Sciatic nerve (tissue), 2 donors: ENCODE measurements around the gene DNAH10. TPM values are rescaled to one million over a fixed set of nuclear protein-coding genes. Genes with fewer than 3 reads are reported as not detected.

Experiments used
- ATAC-seq: fragments of 200-7000 bp; cut with Tn5 transposase; one replicate; pipeline ENCODE4 v1.9.1; 2020; ENCODE audit warnings: mild to moderate bottlenecking, moderate library complexity
- DNase-seq: peaks from one replicate; pipeline ENCODE4 v3.0.0-alpha.2; 2020; ENCODE audit warnings: low spot score
- intact Hi-C: fragments of 100-400 bp; cut with DNase I; formaldehyde crosslinking; loops from one replicate; pipeline ENCODE4 v1.14.2; 2022
- total RNA-seq: library from RNA; stranded (reverse); fragmentation: NEBNext Ultra II Directional; extraction: Animal tissue kit (Norgen Biotek cat#: 25700); gene quantifications from one replicate; pipeline ENCODE4 v1.2.1, GENCODE V29; 2021
- donor health status: DM: no; HTN: no; CAD: no.
- donor health status: DM: no; HTN: no; CAD: no.

Gene DNAH10
- total RNA-seq = 0.76 TPM

GRCh38 chr12:123761841-123762714 is at the start of gene DNAH10:
Gene DNAH10 (plus strand): TSS chr12:123762301. CDS start chr12:123762337, 36 bp downstream.
- intact Hi-C loops = no loop called here
- no peak for DNase-seq
- no peak for ATAC-seq

- no peak for DNase-seq
- no peak for ATAC-seq
- intact Hi-C loops = no loop called here
Observed at GRCh38 chr12:123712780-123713319, 49.3 kb upstream of the DNAH10 start.

GRCh38 chr12:123713398-123713797 is 48.7 kb upstream of the DNAH10 start:
- ATAC-seq = no peak
- DNase-seq = no peak
- intact Hi-C loops = no loop called here

GRCh38 chr12:123713823-123714585 is 48.1 kb upstream of the DNAH10 start:
- no peak for DNase-seq
- ATAC-seq = no peak
- intact Hi-C loops = no loop called here

GRCh38 chr12:123715195-123715594 is 46.9 kb upstream of the DNAH10 start:
- intact Hi-C loops = no loop called here
- ATAC-seq (no peak), DNase-seq (no peak)

- intact Hi-C loops = no loop called here
- DNase-seq (no peak), ATAC-seq (no peak)
Observed at GRCh38 chr12:123717350-123717749, 44.8 kb upstream of the DNAH10 start.

- ATAC-seq (no peak), DNase-seq (no peak)
- intact Hi-C loops = no loop called here
Observed at GRCh38 chr12:123720141-123720814, 41.8 kb upstream of the DNAH10 start.

GRCh38 chr12:123721245-123721644 is 40.9 kb upstream of the DNAH10 start:
- no peak for DNase-seq

GRCh38 chr12:123723011-123723410 is 39.1 kb upstream of the DNAH10 start:
- DNase-seq = no peak
- no peak for ATAC-seq
- intact Hi-C loops = no loop called here

More at GRCh38 chr12:123721245-123721644, 40.9 kb upstream of the DNAH10 start:
- intact Hi-C loops = no loop called here
- ATAC-seq = no peak

- ATAC-seq (no peak), DNase-seq (no peak)
- intact Hi-C loops = no loop called here
Observed at GRCh38 chr12:123723765-123724164, 38.3 kb upstream of the DNAH10 start.

GRCh38 chr12:123726244-123726643 is 35.9 kb upstream of the DNAH10 start:
- intact Hi-C loops = no loop called here
- no peak for DNase-seq
- ATAC-seq = no peak

GRCh38 chr12:123726962-123727361 is 35.1 kb upstream of the DNAH10 start:
- no peak for ATAC-seq
- intact Hi-C loops = no loop called here

GRCh38 chr12:123727878-123728277 is 34.2 kb upstream of the DNAH10 start:
- no peak for ATAC-seq
- no peak for DNase-seq
- intact Hi-C loops = no loop called here

More at GRCh38 chr12:123726962-123727361, 35.1 kb upstream of the DNAH10 start:
- DNase-seq = no peak

- no peak for ATAC-seq
- DNase-seq = no peak
- intact Hi-C loops = no loop called here
Observed at GRCh38 chr12:123731596-123731995, 30.5 kb upstream of the DNAH10 start.

GRCh38 chr12:123732251-123732650 is 29.9 kb upstream of the DNAH10 start:
- ATAC-seq (no peak), DNase-seq (no peak)
- intact Hi-C loops = no loop called here

- no peak for DNase-seq
- ATAC-seq = no peak
Observed at GRCh38 chr12:123733229-123733628, 28.9 kb upstream of the DNAH10 start.

GRCh38 chr12:123734268-123734667 is 27.8 kb upstream of the DNAH10 start:
- no peak for ATAC-seq
- DNase-seq = no peak
- intact Hi-C loops = no loop called here

More at GRCh38 chr12:123733229-123733628, 28.9 kb upstream of the DNAH10 start:
- intact Hi-C loops = no loop called here

GRCh38 chr12:123741937-123742572 is 20.0 kb upstream of the DNAH10 start:
- DNase-seq (no peak), ATAC-seq (no peak)
- intact Hi-C loops = no loop called here

GRCh38 chr12:123743002-123743401 is 19.1 kb upstream of the DNAH10 start:
- intact Hi-C loops = no loop called here
- DNase-seq (no peak), ATAC-seq (peak; percentile 13)
